Activated CD8-positive, alpha-beta T cell treated with anti-CD3 and anti-CD28 coated beads, Interleukin-2, amount 10 ng/mL, durations not matched to agents 7 days and 5 days (primary cell): ENCODE data around the gene GNGT1. TPM values are rescaled to one million over a fixed set of nuclear protein-coding genes. Genes with fewer than 3 reads are reported as not detected.

Experiments
- ATAC-seq: fragments of 150-1000 bp; cut with Tn5 transposase; one replicate; pipeline ENCODE4 v1.10.0; 2021; ENCODE audit warnings: moderate library complexity
- CTCF ChIA-PET: fragments of 350-600 bp; sonication (Branson Sonifier 250); formaldehyde crosslinking; loops from one replicate; lab custom pipeline; 2021; ENCODE audit warnings: antibody characterized with exemption; lab: Charles Lee
- POLR2A ChIA-PET: fragments of 350-600 bp; sonication (Branson Sonifier 250); formaldehyde crosslinking; loops from one replicate; lab custom pipeline; 2021; ENCODE audit warnings: antibody characterized with exemption; lab: Charles Lee
- DNase-seq: peaks from one replicate; pipeline ENCODE4 v3.0.0-alpha.2; 2020
- H3K27ac Mint-ChIP-seq: one replicate; pipeline ENCODE4 v1.8.0; 2021; ENCODE audit warnings: mild to moderate bottlenecking, mixed read lengths
- H3K27me3 Mint-ChIP-seq: one replicate; pipeline ENCODE4 v1.8.0; 2021; ENCODE audit warnings: low read depth, mixed read lengths
- H3K36me3 Mint-ChIP-seq: one replicate; pipeline ENCODE4 v1.8.0; 2021; ENCODE audit warnings: low read depth, mixed read lengths
- H3K4me1 Mint-ChIP-seq: one replicate; pipeline ENCODE4 v1.8.0; 2021; ENCODE audit warnings: low read depth, mixed read lengths
- H3K4me3 Mint-ChIP-seq: one replicate; pipeline ENCODE4 v1.8.0; 2021; ENCODE audit warnings: mild to moderate bottlenecking, mixed read lengths
- H3K9me3 Mint-ChIP-seq: one replicate; pipeline ENCODE4 v1.8.0; 2022; ENCODE audit warnings: mixed read lengths; ENCODE audit not compliant: insufficient read depth
- total RNA-seq, 2 experiments: library from RNA; stranded (reverse); gene quantifications; one replicate each; pipeline ENCODE4 v1.2.3, GENCODE V29; 2021

GNGT1 gene
- total RNA-seq, 2 experiments from 2014 or later, result not detected

DNA sequence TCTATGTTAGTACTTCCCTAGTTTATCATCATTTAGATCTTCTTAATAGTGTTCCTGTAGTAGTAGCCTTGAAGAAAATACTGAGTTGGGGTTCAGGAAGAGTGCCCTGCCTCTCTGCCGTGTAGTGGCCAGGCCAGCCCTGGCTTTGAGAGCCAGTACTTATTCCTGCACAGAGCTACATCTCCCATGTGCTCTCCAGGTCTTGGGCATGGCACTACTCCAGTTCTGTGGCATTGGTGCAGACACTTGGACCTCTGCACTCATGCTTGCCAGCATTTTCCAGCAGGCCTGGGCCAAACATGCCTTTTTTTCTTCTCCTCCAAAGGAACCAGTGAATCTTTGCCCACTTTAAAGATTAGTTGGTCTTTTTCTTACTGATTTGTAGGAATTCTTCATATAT, 20.4 kb downstream of the GNGT1 start:
- Mint-ChIP-seq H3K4me1 (peaks cover 5% of the 10 kb centered on the region), H3K27ac (no peak overlapping the region), H3K27me3 (peaks cover 19% of the 10 kb centered on the region)

DNA sequence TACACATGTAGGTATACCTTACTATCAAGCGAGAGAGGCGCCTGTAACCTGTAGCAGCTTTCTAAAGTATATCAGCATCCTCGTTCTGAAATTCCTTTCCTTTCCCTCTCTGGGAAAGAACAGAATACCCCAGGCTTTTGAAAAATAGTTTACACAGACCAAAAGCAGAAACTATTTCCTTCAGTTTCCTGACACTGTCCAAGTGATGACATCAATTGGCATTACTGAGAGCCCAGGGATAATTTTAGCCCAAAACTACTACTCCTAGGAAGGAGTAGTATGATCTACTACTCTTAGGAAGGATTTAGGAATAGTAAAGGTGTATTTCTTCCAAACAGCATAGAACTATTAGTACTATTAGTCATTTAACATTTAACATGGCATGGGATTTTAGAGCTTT, 21.2 kb downstream of the GNGT1 start:
- peaks cover 17% of the 10 kb centered on the region for H3K27me3 Mint-ChIP-seq

More for the DNA sequence above, 20.4 kb downstream of the GNGT1 start:
- no peak for ATAC-seq
- H3K4me3 Mint-ChIP-seq, result no peak overlapping the region
- no peaks in the 10 kb centered on the region for H3K9me3 Mint-ChIP-seq
- ChIA-PET CTCF (no interaction called here), POLR2A (no interaction called here)
- H3K36me3 Mint-ChIP-seq, result no peaks in the 10 kb centered on the region
- no peak for DNase-seq

DNA sequence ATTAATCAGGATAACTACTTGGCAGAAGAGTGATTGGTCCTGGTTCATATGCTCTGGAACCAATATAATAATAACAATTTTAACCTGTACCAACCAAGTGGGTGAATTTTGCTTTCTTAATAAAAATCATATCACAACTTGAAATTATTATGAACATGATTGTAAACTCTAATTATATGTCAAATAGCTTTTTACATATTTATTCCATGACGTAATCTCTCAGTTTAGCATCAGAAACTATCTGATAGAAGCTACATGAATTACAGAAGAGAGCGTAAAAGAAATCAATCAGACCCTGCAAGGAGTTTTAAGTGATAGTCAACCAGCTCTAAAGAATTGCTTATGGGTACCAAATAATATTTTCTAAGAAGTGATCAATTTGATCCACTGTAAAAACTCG, 25.3 kb downstream of the GNGT1 start:
- Mint-ChIP-seq H3K27ac (no peak overlapping the region), H3K36me3 (no peaks in the 10 kb centered on the region), H3K27me3 (peaks cover 2% of the 10 kb centered on the region), H3K4me3 (no peak overlapping the region), H3K9me3 (no peaks in the 10 kb centered on the region), H3K4me1 (no peaks in the 10 kb centered on the region)
- no peak for ATAC-seq
- no peak for DNase-seq
- ChIA-PET POLR2A (no interaction called here), CTCF (no interaction called here)

More for the DNA sequence above, 21.2 kb downstream of the GNGT1 start:
- Mint-ChIP-seq H3K4me3 (no peak overlapping the region), H3K4me1 (no peaks in the 10 kb centered on the region), H3K27ac (no peak overlapping the region), H3K9me3 (no peaks in the 10 kb centered on the region), H3K36me3 (no peaks in the 10 kb centered on the region)
- no peak for DNase-seq
- CTCF ChIA-PET, result no interaction called here
- ATAC-seq, result no peak
- POLR2A ChIA-PET, result no interaction called here

DNA sequence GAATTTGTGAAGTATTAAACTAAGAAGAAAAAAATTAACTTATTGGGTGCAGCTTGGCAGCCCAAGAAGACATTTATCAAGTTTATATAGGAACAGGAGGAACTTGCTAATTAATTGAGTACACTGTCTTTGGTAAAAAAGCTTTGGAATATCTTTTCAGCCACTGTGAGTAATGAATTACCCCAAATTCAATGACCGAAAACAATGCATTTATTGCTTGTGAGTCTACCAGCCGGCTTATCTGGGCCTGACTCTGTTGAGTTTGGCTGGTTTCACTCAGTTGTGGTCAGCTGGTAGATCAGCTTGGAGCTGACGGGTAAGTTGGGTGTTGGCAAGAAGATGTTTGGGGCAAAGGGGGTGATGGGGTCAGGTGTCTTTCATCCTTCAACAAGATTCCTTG, 26.8 kb downstream of the GNGT1 start:
- CTCF ChIA-PET, result no interaction called here
- H3K27ac Mint-ChIP-seq, result no peak overlapping the region
- ATAC-seq (no peak), DNase-seq (no peak)
- no peaks in the 10 kb centered on the region for H3K9me3 Mint-ChIP-seq
- H3K4me1 Mint-ChIP-seq, result no peaks in the 10 kb centered on the region
- H3K36me3 Mint-ChIP-seq, result no peaks in the 10 kb centered on the region
- POLR2A ChIA-PET, result no interaction called here
- peaks cover 2% of the 10 kb centered on the region for H3K27me3 Mint-ChIP-seq
- no peak overlapping the region for H3K4me3 Mint-ChIP-seq

DNA sequence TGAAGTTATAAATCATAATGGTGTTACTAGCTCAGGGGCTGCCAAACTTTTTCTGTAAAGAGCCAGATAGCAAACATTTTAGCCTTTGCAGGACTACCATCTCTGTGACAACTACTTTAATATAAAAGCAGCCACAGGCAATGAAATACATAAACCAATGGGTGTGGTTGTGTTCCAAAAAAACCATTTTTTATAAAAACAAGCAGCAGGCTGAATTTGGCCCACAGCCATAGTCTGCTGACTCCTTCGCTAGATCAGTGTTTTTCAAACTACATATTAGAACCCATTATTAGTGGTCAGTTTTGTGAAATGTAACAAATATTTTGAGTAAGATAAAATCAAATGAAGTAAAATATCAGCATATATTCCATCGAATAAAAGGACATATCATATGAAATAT, 28.7 kb downstream of the GNGT1 start:
- H3K27me3 Mint-ChIP-seq, result peaks cover 2% of the 10 kb centered on the region
- no peak overlapping the region for H3K4me3 Mint-ChIP-seq
- POLR2A ChIA-PET, result no interaction called here
- DNase-seq (no peak), ATAC-seq (no peak)
- H3K9me3 Mint-ChIP-seq, result no peaks in the 10 kb centered on the region
- H3K4me1 Mint-ChIP-seq, result no peaks in the 10 kb centered on the region
- H3K36me3 Mint-ChIP-seq, result no peaks in the 10 kb centered on the region
- H3K27ac Mint-ChIP-seq, result no peak overlapping the region
- CTCF ChIA-PET, result no interaction called here

DNA sequence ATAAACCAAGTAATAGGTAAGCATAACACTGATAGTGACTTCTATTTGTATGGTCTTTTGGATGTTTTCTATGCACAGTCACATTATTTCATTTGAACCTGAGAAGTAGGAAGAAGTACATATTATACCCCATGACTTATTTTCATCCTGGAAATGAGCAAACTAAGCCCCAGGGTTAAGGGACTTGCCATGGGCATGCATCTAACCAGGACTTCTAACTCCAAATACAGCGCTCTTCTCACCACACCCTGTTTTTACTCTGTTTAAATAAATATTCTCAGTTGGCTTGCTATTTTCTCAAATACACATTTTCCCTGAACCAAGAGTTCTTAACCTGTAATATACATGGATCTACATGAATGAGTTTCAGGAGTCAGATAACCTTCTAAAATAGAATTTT, 31.5 kb downstream of the GNGT1 start:
- POLR2A ChIA-PET, result no interaction called here
- H3K36me3 Mint-ChIP-seq, result no peaks in the 10 kb centered on the region
- CTCF ChIA-PET, result no interaction called here
- no peaks in the 10 kb centered on the region for H3K9me3 Mint-ChIP-seq
- no peak for DNase-seq
- no peak overlapping the region for H3K27ac Mint-ChIP-seq
- no peak overlapping the region for H3K4me3 Mint-ChIP-seq
- ATAC-seq, result no peak
- H3K4me1 Mint-ChIP-seq, result no peaks in the 10 kb centered on the region
- no peaks in the 10 kb centered on the region for H3K27me3 Mint-ChIP-seq

DNA sequence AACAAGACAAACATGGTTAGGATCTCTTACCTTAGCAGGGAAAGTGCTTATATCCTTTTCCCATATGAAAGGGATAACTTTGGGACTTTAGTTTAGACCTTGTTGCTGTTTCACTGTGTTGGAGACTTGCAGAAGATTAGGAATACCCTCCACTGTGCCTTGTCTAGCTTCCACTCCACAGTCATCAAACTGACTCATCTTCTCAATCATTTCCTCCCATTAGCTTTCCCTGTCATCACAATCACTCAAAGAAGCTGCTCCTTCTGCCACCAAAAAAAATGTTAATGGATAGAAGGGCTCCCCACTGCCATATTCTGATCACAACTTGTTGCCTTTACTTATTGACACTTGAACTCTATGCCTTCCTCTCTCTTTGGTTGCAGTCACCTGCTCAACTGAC, 31.9 kb downstream of the GNGT1 start:
- no peak overlapping the region for H3K4me3 Mint-ChIP-seq
- H3K4me1 Mint-ChIP-seq, result no peaks in the 10 kb centered on the region
- H3K36me3 Mint-ChIP-seq, result no peaks in the 10 kb centered on the region
- no peak for DNase-seq
- H3K27ac Mint-ChIP-seq, result no peak overlapping the region
- H3K27me3 Mint-ChIP-seq, result no peaks in the 10 kb centered on the region
- H3K9me3 Mint-ChIP-seq, result no peaks in the 10 kb centered on the region
- no peak for ATAC-seq
- POLR2A ChIA-PET, result no interaction called here
- CTCF ChIA-PET, result no interaction called here

DNA sequence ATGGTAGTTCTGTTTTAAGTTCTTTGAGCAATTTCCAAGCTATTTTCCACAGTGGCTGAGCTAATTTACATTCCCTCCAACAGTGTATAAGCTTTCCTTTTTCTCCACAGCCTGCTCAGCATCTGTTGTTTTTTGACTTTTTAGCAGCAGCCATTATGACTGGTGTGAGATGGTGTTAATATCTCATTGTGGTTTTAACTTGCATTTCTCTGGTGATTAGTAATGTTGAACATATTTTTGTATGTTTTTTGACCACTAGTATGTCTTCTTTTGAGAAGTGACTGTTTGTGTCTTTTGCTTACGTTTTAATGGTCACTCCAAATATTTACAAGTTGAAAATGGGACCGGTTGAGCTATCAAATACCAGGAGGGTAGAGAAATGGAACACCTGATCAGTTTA, 35.6 kb downstream of the GNGT1 start:
- Mint-ChIP-seq H3K4me1 (no peaks in the 10 kb centered on the region), H3K36me3 (no peaks in the 10 kb centered on the region), H3K27ac (no peak overlapping the region), H3K27me3 (peaks cover 2% of the 10 kb centered on the region), H3K4me3 (no peak overlapping the region), H3K9me3 (no peaks in the 10 kb centered on the region)
- ATAC-seq (no peak), DNase-seq (no peak)
- POLR2A ChIA-PET, result no interaction called here
- CTCF ChIA-PET, result no interaction called here

DNA sequence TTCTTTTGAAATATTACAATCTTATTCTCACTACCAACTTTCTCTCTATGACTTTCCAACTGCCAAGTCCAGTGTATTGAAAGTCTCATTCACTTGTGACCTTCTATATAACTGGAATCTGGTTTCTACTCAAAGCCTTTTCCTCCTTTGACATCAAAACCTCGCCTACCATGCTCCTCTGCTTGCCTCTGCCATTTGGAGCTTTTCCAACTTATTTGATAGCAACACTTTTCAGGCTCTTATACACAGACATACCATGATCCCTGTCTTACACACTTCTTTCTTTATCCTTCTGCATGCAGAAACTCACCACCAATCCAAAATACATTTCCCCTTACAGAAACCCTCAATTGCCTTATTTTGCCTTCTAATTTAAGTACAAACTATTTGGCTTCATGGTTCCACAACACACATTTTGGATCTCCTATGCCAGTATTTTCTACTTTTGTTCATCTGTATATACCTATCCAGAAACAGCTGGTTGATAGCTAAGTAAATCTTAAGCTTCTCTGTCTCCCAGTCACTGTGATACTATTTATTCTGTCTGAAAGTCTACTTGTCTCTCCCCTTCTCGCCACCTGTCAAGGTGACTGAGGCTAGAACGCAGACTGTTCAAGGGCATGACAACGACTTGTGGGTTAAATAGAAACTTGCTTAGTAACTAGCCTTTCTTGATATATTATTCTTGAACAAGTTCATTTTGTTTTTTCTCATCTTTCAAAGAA, 37.6 kb downstream of the GNGT1 start:
- H3K4me3 Mint-ChIP-seq, result no peak overlapping the region
- no peak overlapping the region for H3K27ac Mint-ChIP-seq
- no peaks in the 10 kb centered on the region for H3K9me3 Mint-ChIP-seq
- H3K36me3 Mint-ChIP-seq, result no peaks in the 10 kb centered on the region
- no peaks in the 10 kb centered on the region for H3K4me1 Mint-ChIP-seq
- DNase-seq, result no peak
- POLR2A ChIA-PET, result no interaction called here
- H3K27me3 Mint-ChIP-seq, result peaks cover 2% of the 10 kb centered on the region
- ATAC-seq, result no peak
- CTCF ChIA-PET, result no interaction called here

DNA sequence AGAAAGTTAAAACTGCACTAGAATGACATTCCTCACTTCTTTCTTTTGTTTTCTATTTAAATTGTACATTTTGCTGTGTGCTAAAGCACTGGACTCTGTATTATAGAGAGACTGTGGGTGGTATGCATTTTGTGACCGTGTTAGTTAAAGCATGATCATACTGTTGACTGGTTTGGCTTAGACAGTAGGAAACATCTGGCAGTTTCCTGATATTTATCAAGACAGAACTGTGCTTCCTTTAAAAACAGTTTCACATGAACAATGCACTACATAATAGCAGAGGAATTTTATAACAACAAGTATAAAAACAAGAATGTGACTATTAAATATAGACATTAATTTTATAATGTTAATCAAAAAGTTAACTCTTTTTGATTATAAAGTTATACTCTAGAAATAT, 38.3 kb downstream of the GNGT1 start:
- no peak overlapping the region for H3K4me3 Mint-ChIP-seq
- H3K27ac Mint-ChIP-seq, result no peak overlapping the region
- no peaks in the 10 kb centered on the region for H3K36me3 Mint-ChIP-seq
- H3K4me1 Mint-ChIP-seq, result no peaks in the 10 kb centered on the region
- H3K27me3 Mint-ChIP-seq, result peaks cover 2% of the 10 kb centered on the region
- ChIA-PET CTCF (no interaction called here), POLR2A (no interaction called here)
- ATAC-seq (no peak), DNase-seq (no peak)
- H3K9me3 Mint-ChIP-seq, result no peaks in the 10 kb centered on the region

DNA sequence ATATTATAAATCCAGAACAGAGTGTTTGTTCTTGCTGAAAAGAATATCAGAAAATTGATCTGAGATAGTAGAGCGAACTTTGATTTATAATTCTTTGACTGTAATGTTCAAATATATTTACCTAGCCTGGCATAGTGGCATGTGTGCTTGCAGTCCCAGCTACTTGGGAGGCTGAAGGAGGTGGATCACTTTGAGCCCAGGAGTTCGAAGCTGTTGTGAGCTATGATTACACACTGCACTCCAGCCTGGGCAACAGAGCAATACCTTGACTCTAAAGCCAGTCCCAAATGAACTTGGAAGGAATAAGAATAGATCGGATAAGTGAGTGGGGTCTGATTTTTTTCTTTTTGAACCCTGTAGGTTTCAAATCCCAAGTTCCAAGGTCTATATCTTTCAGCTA, 38.7 kb downstream of the GNGT1 start:
- POLR2A ChIA-PET, result no interaction called here
- H3K36me3 Mint-ChIP-seq, result no peaks in the 10 kb centered on the region
- ATAC-seq, result no peak
- H3K27ac Mint-ChIP-seq, result no peak overlapping the region
- CTCF ChIA-PET, result no interaction called here
- no peak for DNase-seq
- H3K27me3 Mint-ChIP-seq, result peaks cover 2% of the 10 kb centered on the region
- no peaks in the 10 kb centered on the region for H3K9me3 Mint-ChIP-seq
- H3K4me1 Mint-ChIP-seq, result no peaks in the 10 kb centered on the region
- H3K4me3 Mint-ChIP-seq, result no peak overlapping the region

DNA sequence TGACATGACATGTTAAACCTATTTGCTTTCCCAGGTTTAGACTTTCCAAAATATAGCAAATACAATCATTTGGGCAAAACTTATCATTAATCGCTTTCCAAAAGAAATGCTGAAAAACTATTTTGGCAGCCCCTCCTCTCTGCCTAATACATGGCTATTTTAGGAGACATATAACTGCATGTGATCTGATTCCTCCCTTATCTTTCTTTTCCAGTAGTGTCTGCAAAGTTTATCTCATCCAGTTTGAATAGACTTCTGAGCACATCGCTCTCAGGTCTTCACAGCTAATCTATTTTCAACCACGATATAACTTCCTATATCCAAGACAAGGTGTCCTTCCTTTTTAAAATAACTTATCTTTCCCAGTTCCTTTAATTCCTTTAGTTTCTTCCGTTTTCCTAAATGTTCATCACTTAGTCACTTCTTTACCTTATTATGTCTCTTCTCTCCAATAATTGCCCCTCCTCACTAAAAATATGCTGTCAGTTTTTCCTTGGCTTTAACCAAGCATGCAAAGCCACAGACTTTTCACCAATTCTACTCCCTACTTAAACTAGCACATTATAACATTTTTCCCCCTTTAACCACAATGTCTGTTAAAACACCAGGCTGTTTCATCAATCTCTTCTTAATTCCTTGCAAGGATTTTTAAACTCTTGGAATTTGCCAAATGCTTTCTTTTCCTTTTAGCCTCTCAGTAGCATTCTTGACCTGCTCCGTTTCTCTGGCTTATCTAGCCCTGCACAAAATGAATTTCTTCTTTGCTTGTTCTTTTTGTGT, 39.6 kb downstream of the GNGT1 start:
- Mint-ChIP-seq H3K4me1 (no peaks in the 10 kb centered on the region), H3K9me3 (no peaks in the 10 kb centered on the region), H3K27me3 (peaks cover 6% of the 10 kb centered on the region), H3K4me3 (no peak overlapping the region), H3K36me3 (no peaks in the 10 kb centered on the region), H3K27ac (no peak overlapping the region)
- no peak for ATAC-seq
- POLR2A ChIA-PET, result no interaction called here
- DNase-seq, result no peak
- CTCF ChIA-PET, result no interaction called here
